H1 (cell line): ENCODE results near the gene KRTAP1-5. TPM values are rescaled to one million over a fixed set of nuclear protein-coding genes. Genes with fewer than 3 reads are reported as not detected.

Source experiments
- CTCF ChIA-PET: fragments of 300-600 bp; sonication (Branson Sonifier 250); formaldehyde crosslinking; loops from one replicate; lab custom pipeline; 2021; ENCODE audit not compliant: partially characterized antibody; lab: Charles Lee
- POLR2A ChIA-PET: fragments of 300-600 bp; sonication (Branson Sonifier 250); formaldehyde crosslinking; loops from one replicate; lab custom pipeline; 2021; ENCODE audit warnings: inconsistent platforms; ENCODE audit not compliant: partially characterized antibody; lab: Charles Lee
- DNase-seq, 2 experiments: peaks; one replicate each; pipeline versions ENCODE4 v3.0.0 to v3.0.0-alpha.2; 2010 to 2022; ENCODE audit warnings: low spot score in 2 of 2, low read depth in 1 of 2, mixed read lengths in 1 of 2
- FAIRE-seq: peaks from 2 replicates; lab custom pipeline; 2011; peaks lifted over from hg19 to GRCh38; lab: Jason Lieb, UNC
- H2AFZ ChIP-seq: 2 replicates; pipeline ENCODE4 v1.8.1; 2012; ENCODE audit warnings: low read length, inconsistent platforms
- H2AK5ac ChIP-seq: 2 replicates; pipeline ENCODE4 v1.6.1; 2013; ENCODE audit warnings: low read depth, low read length
- H2BK120ac ChIP-seq: replicated peaks from 2 replicates; pipeline ENCODE3; 2013; ENCODE audit warnings: low read depth, low read length, inconsistent platforms
- H2BK12ac ChIP-seq: 2 replicates; pipeline ENCODE4 v1.6.1; 2013; ENCODE audit warnings: low read depth, low read length
- H2BK15ac ChIP-seq: 2 replicates; pipeline ENCODE4 v1.6.1; 2013; ENCODE audit warnings: low read length
- H2BK20ac ChIP-seq: 2 replicates; pipeline ENCODE4 v1.6.1; 2013; ENCODE audit warnings: low read length
- H2BK5ac ChIP-seq: 2 replicates; pipeline ENCODE4 v1.6.1; 2013; ENCODE audit warnings: low read depth, low read length
- H3K14ac ChIP-seq: 2 replicates; pipeline ENCODE4 v1.6.1; 2013; ENCODE audit warnings: inconsistent platforms; ENCODE audit not compliant: insufficient read length
- H3K18ac ChIP-seq: 2 replicates; pipeline ENCODE4 v1.6.1; 2013; ENCODE audit warnings: low read length; ENCODE audit errors: extremely low read depth
- H3K23ac ChIP-seq: 2 replicates; pipeline ENCODE4 v1.6.1; 2013; ENCODE audit warnings: inconsistent platforms; ENCODE audit not compliant: insufficient read length
- H3K23me2 ChIP-seq: 2 replicates; pipeline ENCODE4 v1.6.1; 2013; ENCODE audit warnings: low read depth, low read length
- H3K27ac ChIP-seq: 2 replicates; pipeline ENCODE4 v1.6.1; 2011; ENCODE audit warnings: low read depth, low read length, inconsistent platforms
- H3K27me3 ChIP-seq, 4 experiments: replicated peaks in 1 of 4; 1 replicate in 1 of 4; 2 replicates in 3 of 4; pipeline versions ENCODE4 v1.6.1 to v1.8.1; 2011 to 2013; ENCODE audit warnings: low read length in 3 of 4, mild to moderate bottlenecking in 3 of 4, inconsistent platforms in 2 of 4, mixed read lengths in 2 of 4, moderate library complexity in 1 of 4; ENCODE audit not compliant: control insufficient read depth in 3 of 4, insufficient read depth in 3 of 4; ENCODE audit errors: extremely low read depth in 1 of 4
- H3K36me3 ChIP-seq, 4 experiments: 2 replicates each; pipeline versions ENCODE4 v1.6.1 to v1.8.1; 2011 to 2013; ENCODE audit warnings: mild to moderate bottlenecking in 4 of 4, low read length in 3 of 4, moderate library complexity in 2 of 4, control low read depth in 1 of 4, inconsistent platforms in 1 of 4; ENCODE audit not compliant: insufficient read depth in 4 of 4, control insufficient read depth in 2 of 4
- H3K4ac ChIP-seq: replicated peaks from 2 replicates; pipeline ENCODE3; 2013; ENCODE audit warnings: low read length, low read depth, mixed read lengths, inconsistent platforms; ENCODE audit not compliant: insufficient read length
- H3K4me1 ChIP-seq, 4 experiments: replicated peaks in 1 of 4; 1 replicate in 1 of 4; 2 replicates in 3 of 4; pipeline versions ENCODE4 v1.6.1 to v1.8.1; 2011 to 2013; ENCODE audit warnings: low read length in 3 of 4, inconsistent platforms in 2 of 4, mixed read lengths in 1 of 4; ENCODE audit not compliant: insufficient read depth in 4 of 4, control insufficient read depth in 3 of 4
- H3K4me2 ChIP-seq, 2 experiments: 2 replicates each; pipeline versions ENCODE4 v1.6.1 to v1.8.1; 2011 to 2013; ENCODE audit warnings: low read depth in 2 of 2, low read length in 2 of 2, control low read depth in 1 of 2, inconsistent platforms in 1 of 2, mild to moderate bottlenecking in 1 of 2; ENCODE audit not compliant: insufficient read depth in 1 of 2
- H3K4me3 ChIP-seq, 4 experiments: fragments of 200-600, 300-600 bp in 1 of 4; sonication (generic), shearing (Covaris generic), sonication (Bioruptor Twin) in 1 of 4; 2 replicates each; pipeline versions ENCODE4 v1.5.1 to v1.8.1; 2011 to 2016; ENCODE audit warnings: low read length in 4 of 4, low read depth in 3 of 4, control low read depth in 2 of 4, inconsistent platforms in 2 of 4, mild to moderate bottlenecking in 2 of 4, mixed read lengths in 1 of 4, moderate library complexity in 1 of 4; ENCODE audit not compliant: insufficient read depth in 2 of 4; ENCODE audit errors: extremely low read depth in 1 of 4
- H3K56ac ChIP-seq: replicated peaks from 2 replicates; pipeline ENCODE3; 2013; ENCODE audit warnings: low read depth, mild to moderate bottlenecking, mixed read lengths, low read length, inconsistent platforms; ENCODE audit not compliant: insufficient read length
- H3K79me1 ChIP-seq: 2 replicates; pipeline ENCODE4 v1.6.1; 2013; ENCODE audit warnings: low read depth, low read length, control low read depth
- H3K79me2 ChIP-seq, 2 experiments: 2 replicates each; pipeline versions ENCODE4 v1.6.1 to v1.8.1; 2012 to 2013; ENCODE audit warnings: low read length in 2 of 2, mild to moderate bottlenecking in 2 of 2, inconsistent platforms in 1 of 2; ENCODE audit not compliant: insufficient read depth in 2 of 2, control insufficient read depth in 1 of 2
- H3K9ac ChIP-seq, 4 experiments: replicated peaks in 1 of 4; 1 replicate in 1 of 4; 2 replicates in 3 of 4; pipeline versions ENCODE4 v1.6.1 to v1.8.1; 2011 to 2013; ENCODE audit warnings: low read depth in 3 of 4, low read length in 3 of 4, control low read depth in 2 of 4, mild to moderate bottlenecking in 2 of 4, moderate library complexity in 2 of 4, inconsistent platforms in 1 of 4; ENCODE audit errors: extremely low read depth in 1 of 4
- H3K9me3 ChIP-seq, 2 experiments: 2 replicates each; pipeline versions ENCODE4 v1.6.1 to v1.8.1; 2012 to 2013; ENCODE audit warnings: mild to moderate bottlenecking in 2 of 2, moderate library complexity in 2 of 2, control low read depth in 1 of 2, inconsistent platforms in 1 of 2, low read depth in 1 of 2, low read length in 1 of 2, mixed read lengths in 1 of 2; ENCODE audit not compliant: insufficient read depth in 2 of 2
- H4K20me1 ChIP-seq, 2 experiments: replicated peaks in 1 of 2; 2 replicates each; pipeline versions ENCODE3 to v1.8.1; 2011 to 2013; ENCODE audit warnings: inconsistent platforms in 2 of 2, low read length in 2 of 2, mild to moderate bottlenecking in 1 of 2; ENCODE audit not compliant: insufficient read depth in 2 of 2, control insufficient read depth in 1 of 2
- H4K5ac ChIP-seq: 2 replicates; pipeline ENCODE4 v1.6.1; 2013; ENCODE audit warnings: low read length, low read depth, mixed read lengths, inconsistent platforms; ENCODE audit not compliant: insufficient read length
- H4K8ac ChIP-seq: 2 replicates; pipeline ENCODE4 v1.8.0; 2013; ENCODE audit warnings: mild to moderate bottlenecking, moderate library complexity, low read length, inconsistent platforms; ENCODE audit not compliant: insufficient read depth; ENCODE audit errors: extremely low read depth
- H4K91ac ChIP-seq: replicated peaks from 2 replicates; pipeline ENCODE3; 2013; ENCODE audit warnings: low read length, mixed read lengths, inconsistent platforms; ENCODE audit not compliant: insufficient read length
- CBX5 ChIP-seq: fragments of 300-800, 300-1000 bp; sonication (generic); IDR thresholded peaks from 2 replicates; pipeline ENCODE4 v1.7.1; 2016; ENCODE audit warnings: antibody characterized with exemption, low read length, low read depth
- CTBP2 ChIP-seq: IDR thresholded peaks from 2 replicates; pipeline ENCODE4 v1.7.0; 2011; ENCODE audit warnings: borderline replicate concordance, mild to moderate bottlenecking, moderate library complexity, mixed read lengths, low read length; ENCODE audit not compliant: insufficient read depth, insufficient read length
- MAFK ChIP-seq: IDR thresholded peaks from 2 replicates; pipeline ENCODE4 v1.6.1; 2012; ENCODE audit warnings: low read depth, mild to moderate bottlenecking, improper control_type of control experiment, low read length
- RBBP5 ChIP-seq: IDR thresholded peaks from 2 replicates; pipeline ENCODE4 v1.7.1; 2012; ENCODE audit warnings: low read depth, mild to moderate bottlenecking, inconsistent platforms, low read length, moderate library complexity, borderline replicate concordance
- SIN3A ChIP-seq, 2 experiments: IDR thresholded peaks in 1 of 2; conservative IDR thresholded peaks in 1 of 2; 2 replicates each; pipeline ENCODE4 v1.6.1; 2011 to 2012; ENCODE audit warnings: low read length in 2 of 2, improper control_type of control experiment in 1 of 2, low read depth in 1 of 2, mild to moderate bottlenecking in 1 of 2
- TCF12 ChIP-seq: IDR thresholded peaks from 2 replicates; pipeline ENCODE4 v1.6.1; 2011; ENCODE audit warnings: low read depth, mild to moderate bottlenecking, low read length
- USF2 ChIP-seq: IDR thresholded peaks from 2 replicates; pipeline ENCODE4 v1.6.1; 2011; ENCODE audit warnings: low read length, improper control_type of control experiment
- polyA plus RNA-seq, 7 experiments: library from polyadenylated mRNA; depleted of rRNA in 3 of 7; stranded (reverse) in 5 of 7; unstranded in 2 of 7; fragments of >200 nt in 5 of 7; fragments of 200-250 nt in 2 of 7; gene quantifications; 1 replicate in 5 of 7; 2 replicates in 1 of 7; 4 replicates in 1 of 7; pipeline versions ENCODE4 v1.2.1 to v1.2.3, GENCODE V29; 2011 to 2013; ENCODE audit warnings: missing spikeins in 2 of 7, mixed read lengths in 2 of 7
- total RNA-seq: library from RNA; stranded (reverse); fragmentation: NEBNext Ultra II Directional; extraction: Animal tissue kit (Norgen Biotek cat#: 25700); gene quantifications from 2 replicates; pipeline ENCODE4 v1.2.1, GENCODE V29; 2021

Gene KRTAP1-5
- total and polyA plus RNA-seq, 2 of the 8 experiments (the other 6 are each of a cell fraction or from before 2014, with no cell fraction given): not detected

GRCh38 chr17:41069031-41069430 is 42.0 kb upstream of the KRTAP1-5 start (continued):
- no peak for TF ChIP-seq CBX5

GRCh38 chr17:41067281-41067680 is 40.3 kb upstream of the KRTAP1-5 start:
- H3K79me1 ChIP-seq: no peaks in the 10 kb centered on the region
- no peaks in the 10 kb centered on the region for H3K4me1 ChIP-seq
- H4K91ac ChIP-seq: no peak overlapping the region
- no peak overlapping the region for H2BK20ac ChIP-seq
- ChIA-PET POLR2A (no interaction called here), CTCF (no interaction called here)
- H3K14ac ChIP-seq: no peak overlapping the region
- DNase-seq (no peak), FAIRE-seq (no peak)
- no peak overlapping the region for H3K4ac ChIP-seq
- no peak overlapping the region for H4K5ac ChIP-seq
- no peak overlapping the region for H2AFZ ChIP-seq
- H3K9me3 ChIP-seq: no peaks in the 10 kb centered on the region
- H3K27ac ChIP-seq: no peak overlapping the region
- H3K36me3 ChIP-seq: no peaks in the 10 kb centered on the region
- H2AK5ac ChIP-seq: no peak overlapping the region
- TF ChIP-seq MAFK: no peak
- no peak for TF ChIP-seq SIN3A (conservative IDR thresholded peaks at IDR 0.05 in 1 of 2, IDR thresholded peaks at IDR 0.05 in 1 of 2; ENCODE audit: low read depth in 1 of 2, low read length in 2 of 2)
- no peak for TF ChIP-seq USF2
- TF ChIP-seq TCF12: no peak
- TF ChIP-seq CTBP2: no peak
- TF ChIP-seq RBBP5: no peak
- H3K18ac ChIP-seq: no peak overlapping the region
- H3K79me2 ChIP-seq: no peaks in the 10 kb centered on the region
- no peaks in the 10 kb centered on the region for H4K20me1 ChIP-seq
- H3K4me2 ChIP-seq: no peak overlapping the region
- no peak overlapping the region for H3K56ac ChIP-seq
- H4K8ac ChIP-seq: no peak overlapping the region
- no peak overlapping the region for H2BK120ac ChIP-seq
- no peak overlapping the region for H3K4me3 ChIP-seq
- H3K9ac ChIP-seq: no peak overlapping the region
- H2BK5ac ChIP-seq: no peak overlapping the region
- no peak overlapping the region for H2BK15ac ChIP-seq
- no peak overlapping the region for H3K23ac ChIP-seq
- no peak overlapping the region for H2BK12ac ChIP-seq
- no peaks in the 10 kb centered on the region for H3K27me3 ChIP-seq
- no peaks in the 10 kb centered on the region for H3K23me2 ChIP-seq
